Measurements from ENCODE around the gene TTLL8.

DNA sequence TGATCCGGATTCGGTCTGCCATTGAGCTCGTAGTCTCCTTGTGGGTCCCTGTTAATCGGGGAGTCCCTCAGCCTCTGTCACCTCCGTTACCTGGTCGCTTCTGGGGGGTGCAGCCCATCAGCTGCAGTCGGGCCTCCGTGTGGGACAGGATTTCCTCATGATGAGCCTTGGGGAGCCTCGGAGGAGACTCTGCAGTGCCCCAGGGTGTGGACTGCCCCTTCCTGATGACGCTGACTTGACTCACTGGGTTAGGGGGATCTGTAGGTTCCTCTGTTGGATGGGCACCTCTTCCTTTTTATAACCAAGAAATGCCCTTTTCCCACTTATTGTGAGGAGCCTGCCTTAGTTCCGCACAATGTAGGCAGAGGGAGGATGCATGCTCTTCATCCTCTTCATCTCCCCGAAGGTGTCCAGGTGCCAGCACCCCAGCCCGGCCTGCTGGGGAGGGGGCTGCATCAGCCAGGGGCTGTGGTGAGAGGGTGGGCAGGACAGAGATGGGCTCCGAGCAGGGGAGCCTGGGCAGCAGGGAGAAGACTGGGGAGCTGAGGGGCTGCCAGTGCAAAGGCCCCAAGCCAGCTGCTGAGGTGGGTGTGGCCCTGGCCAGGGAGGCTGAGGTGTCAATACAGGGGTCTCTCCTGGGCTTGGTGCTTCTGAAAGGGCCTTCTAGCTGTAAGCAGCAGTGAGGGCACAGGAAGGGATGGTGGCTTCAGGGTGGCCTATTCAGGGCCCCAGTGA lies 13.5 kb upstream of the TTLL8 start:
- TF ChIP-seq, protein P1, sequence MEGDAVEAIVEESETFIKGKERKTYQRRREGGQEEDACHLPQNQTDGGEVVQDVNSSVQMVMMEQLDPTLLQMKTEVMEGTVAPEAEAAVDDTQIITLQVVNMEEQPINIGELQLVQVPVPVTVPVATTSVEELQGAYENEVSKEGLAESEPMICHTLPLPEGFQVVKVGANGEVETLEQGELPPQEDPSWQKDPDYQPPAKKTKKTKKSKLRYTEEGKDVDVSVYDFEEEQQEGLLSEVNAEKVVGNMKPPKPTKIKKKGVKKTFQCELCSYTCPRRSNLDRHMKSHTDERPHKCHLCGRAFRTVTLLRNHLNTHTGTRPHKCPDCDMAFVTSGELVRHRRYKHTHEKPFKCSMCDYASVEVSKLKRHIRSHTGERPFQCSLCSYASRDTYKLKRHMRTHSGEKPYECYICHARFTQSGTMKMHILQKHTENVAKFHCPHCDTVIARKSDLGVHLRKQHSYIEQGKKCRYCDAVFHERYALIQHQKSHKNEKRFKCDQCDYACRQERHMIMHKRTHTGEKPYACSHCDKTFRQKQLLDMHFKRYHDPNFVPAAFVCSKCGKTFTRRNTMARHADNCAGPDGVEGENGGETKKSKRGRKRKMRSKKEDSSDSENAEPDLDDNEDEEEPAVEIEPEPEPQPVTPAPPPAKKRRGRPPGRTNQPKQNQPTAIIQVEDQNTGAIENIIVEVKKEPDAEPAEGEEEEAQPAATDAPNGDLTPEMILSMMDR (IDR thresholded peaks at IDR 0.05): no peak
- no peak for TF ChIP-seq POLR2AphosphoS5 (IDR thresholded peaks at IDR 0.05)
- TF ChIP-seq EP300 (IDR thresholded peaks at IDR 0.05): no peak
- no peak for TF ChIP-seq POLR2A (IDR thresholded peaks at IDR 0.05; ENCODE audit: low read depth)

All from esophagus muscularis mucosa (tissue), 4 donors.